Endothelial cell of umbilical vein (primary cell): Measurements from ENCODE around the gene KCNIP1. TPM values are rescaled to one million over a fixed set of nuclear protein-coding genes. Genes with fewer than 3 reads are reported as not detected.
"Not testable (repeated sequence)": the region's sequence is repeated elsewhere in the genome, so short reads cannot be mapped to it uniquely, and the experiment has no call there.

ENCODE experiments used
- BruUV-seq: library from RNA; stranded (reverse); fragments of 400-500 nt; replicated peaks from 2 replicates; lab custom pipeline; 2021; lab: Mats Ljungman, UMichigan
- CTCF ChIA-PET: fragments of 300-600, 350-600 bp; sonication (Branson Sonifier 250); formaldehyde crosslinking; loops from one replicate; lab custom pipeline; 2021; ENCODE audit warnings: antibody characterized with exemption, inconsistent platforms; lab: Charles Lee
- POLR2A ChIA-PET: fragments of 300-600, 350-600 bp; sonication (Branson Sonifier 250); formaldehyde crosslinking; loops from one replicate; lab custom pipeline; 2021; ENCODE audit warnings: antibody characterized with exemption, inconsistent platforms; lab: Charles Lee
- DNase-seq: peaks from one replicate; pipeline ENCODE4 v3.0.0-alpha.2; 2011; ENCODE audit warnings: low read depth, low spot score
- FAIRE-seq: peaks from 2 replicates; lab custom pipeline; 2011; peaks lifted over from hg19 to GRCh38; lab: Jason Lieb, UNC
- H2AFZ ChIP-seq: 2 replicates; pipeline ENCODE4 v1.6.0; 2012; ENCODE audit warnings: low read depth, low read length, control low read depth, inconsistent platforms
- H3K27ac ChIP-seq: 2 replicates; pipeline ENCODE4 v1.5.1; 2011; ENCODE audit warnings: low read depth, mild to moderate bottlenecking, control low read depth, low read length, moderate library complexity; ENCODE audit not compliant: insufficient read depth
- H3K27me3 ChIP-seq, 2 experiments: 2 replicates each; pipeline versions ENCODE4 v1.6.0 to v1.6.1; 2011; ENCODE audit warnings: low read length in 2 of 2, mixed read lengths in 1 of 2; ENCODE audit not compliant: control insufficient read depth in 2 of 2, insufficient read depth in 2 of 2
- H3K36me3 ChIP-seq, 2 experiments: 2 replicates in 1 of 2; 3 replicates in 1 of 2; pipeline ENCODE4 v1.5.1; 2011; ENCODE audit warnings: low read length in 2 of 2, mild to moderate bottlenecking in 1 of 2, moderate library complexity in 1 of 2; ENCODE audit not compliant: control insufficient read depth in 2 of 2, insufficient read depth in 2 of 2; ENCODE audit errors: extremely low read depth in 1 of 2
- H3K4me1 ChIP-seq: 3 replicates; pipeline ENCODE4 v1.5.1; 2011; ENCODE audit warnings: mild to moderate bottlenecking, low read length; ENCODE audit not compliant: control insufficient read depth, insufficient read depth; ENCODE audit errors: extremely low read depth
- H3K4me2 ChIP-seq: 2 replicates; pipeline ENCODE4 v1.6.1; 2011; ENCODE audit warnings: low read length, control low read depth, mixed read lengths; ENCODE audit not compliant: insufficient read depth
- H3K4me3 ChIP-seq, 3 experiments: fragments of 200-600 bp in 1 of 3; sonication (generic), shearing (Covaris generic) in 1 of 3; replicated peaks in 1 of 3; 2 replicates each; pipeline ENCODE4 v1.5.1; 2011 to 2016; ENCODE audit warnings: control low read depth in 3 of 3, low read length in 3 of 3, mild to moderate bottlenecking in 2 of 3, inconsistent platforms in 1 of 3, low read depth in 1 of 3, moderate library complexity in 1 of 3; ENCODE audit not compliant: insufficient read depth in 1 of 3
- H3K79me2 ChIP-seq: 2 replicates; pipeline ENCODE4 v1.6.0; 2012; ENCODE audit warnings: low read length, inconsistent platforms; ENCODE audit not compliant: control insufficient read depth, insufficient read depth
- H3K9ac ChIP-seq: replicated peaks from 2 replicates; pipeline ENCODE3; 2011; ENCODE audit warnings: low read length, control low read depth; ENCODE audit not compliant: insufficient read depth; ENCODE audit errors: extremely low read depth
- H3K9me1 ChIP-seq: replicated peaks from 3 replicates; pipeline ENCODE4 v1.6.0; 2011; ENCODE audit warnings: mild to moderate bottlenecking, low read length; ENCODE audit not compliant: control insufficient read depth, insufficient read depth; ENCODE audit errors: extremely low read depth
- H3K9me3 ChIP-seq: replicated peaks from 2 replicates; pipeline ENCODE4 v1.5.1; 2012; ENCODE audit warnings: low read length, inconsistent platforms; ENCODE audit not compliant: control insufficient read depth, insufficient read depth
- H4K20me1 ChIP-seq: replicated peaks from 2 replicates; pipeline ENCODE3; 2011; ENCODE audit warnings: mild to moderate bottlenecking, low read length; ENCODE audit not compliant: control insufficient read depth, insufficient read depth; ENCODE audit errors: extremely low read depth
- CTCF ChIP-seq, 2 donors: IDR thresholded peaks; 1 replicate in 1 of 2; 2 replicates in 1 of 2; pipeline ENCODE4 v1.5.1; 2011; ENCODE audit warnings: low read length in 2 of 2, mild to moderate bottlenecking in 2 of 2, moderate library complexity in 2 of 2, control low read depth in 1 of 2, inconsistent platforms in 1 of 2, low read depth in 1 of 2; ENCODE audit not compliant: insufficient read depth in 1 of 2; ENCODE audit errors: extremely low read depth in 1 of 2
- EZH2 ChIP-seq: IDR thresholded peaks from 2 replicates; pipeline ENCODE4 v1.6.1; 2012; ENCODE audit warnings: borderline replicate concordance, low read depth, mild to moderate bottlenecking, moderate library complexity, low read length, inconsistent platforms; ENCODE audit not compliant: severe bottlenecking
- FOS ChIP-seq: IDR thresholded peaks from 2 replicates; pipeline ENCODE4 v1.6.1; 2011; ENCODE audit warnings: mild to moderate bottlenecking, low read length, moderate library complexity, borderline replicate concordance; ENCODE audit not compliant: insufficient read depth
- GATA2 ChIP-seq: IDR thresholded peaks from 2 replicates; pipeline ENCODE4 v1.7.0; 2011; ENCODE audit warnings: low read depth, mild to moderate bottlenecking, moderate library complexity, mixed read lengths, low read length; ENCODE audit not compliant: insufficient read length, insufficient read depth
- JUN ChIP-seq: IDR thresholded peaks from 2 replicates; pipeline ENCODE4 v1.6.1; 2011; ENCODE audit warnings: borderline replicate concordance, low read depth; ENCODE audit not compliant: insufficient read length, insufficient read depth
- MAX ChIP-seq: IDR thresholded peaks from 2 replicates; pipeline ENCODE4 v1.6.1; 2011; ENCODE audit not compliant: insufficient read depth, insufficient read length
- MYC ChIP-seq: IDR thresholded peaks from one replicate; pipeline ENCODE4 v1.6.1; 2011; ENCODE audit warnings: mild to moderate bottlenecking, low read depth, low read length
- POLR2A ChIP-seq: IDR thresholded peaks from 2 replicates; pipeline ENCODE4 v1.6.1; 2012; ENCODE audit warnings: low read depth, mild to moderate bottlenecking, control low read depth, low read length
- POLR2AphosphoS5 ChIP-seq: IDR thresholded peaks from 2 replicates; pipeline ENCODE4 v1.6.1; 2012; ENCODE audit warnings: low read depth, mild to moderate bottlenecking, control low read depth, low read length, moderate library complexity; ENCODE audit not compliant: insufficient read depth
- dilution Hi-C: fragments of 300-500 bp; cut with MboI; formaldehyde crosslinking; loops from one replicate; pipeline ENCODE4 v1.15.0; 2019; ENCODE audit warnings: low sequenced_read_pairs; ENCODE audit not compliant: extremely low pct_ligation_motif_present
- intact Hi-C: fragments of 100-400 bp; cut with micrococcal nuclease; formaldehyde crosslinking; loops from one replicate; pipeline ENCODE4 v1.10.0; 2022
- polyA plus RNA-seq, 4 experiments: library from polyadenylated mRNA; depleted of rRNA in 3 of 4; stranded (reverse) in 3 of 4; unstranded in 1 of 4; fragments of >200 nt; gene quantifications; 2 replicates each; pipeline versions ENCODE4 v1.2.1 to v1.2.3, GENCODE V29; 2011 to 2012; ENCODE audit warnings: missing spikeins in 1 of 4
- total RNA-seq: library from RNA; stranded (reverse); gene quantifications from 2 replicates; pipeline ENCODE4 v1.2.3, GENCODE V29; 2021

Gene KCNIP1
- total and polyA plus RNA-seq, 2 donors (not counting 3 experiments of a cell fraction or from before 2014, with no cell fraction given), result 0.15 TPM; not detected in 1

GRCh38 chr5:170761708-170762066 lies 257.9 kb downstream of the KCNIP1 start:
- TF ChIP-seq GATA2 (no peak), EZH2 (no peak), POLR2AphosphoS5 (no peak), MAX (no peak), MYC (no peak), POLR2A (no peak), CTCF (IDR thresholded peaks at IDR 0.05; ENCODE audit: extremely low read depth in 1 of 2, insufficient read depth in 1 of 2, low read depth in 1 of 2, low read length in 2 of 2) (no peak), JUN (no peak), FOS (no peak)
- intact Hi-C loops, result no loop called here
- Histone ChIP-seq H3K4me3 (no peak overlapping the region), H3K9me1 (no peaks in the 10 kb centered on the region), H3K27me3 (no peaks in the 10 kb centered on the region), H3K4me2 (no peak overlapping the region), H3K9me3 (no peaks in the 10 kb centered on the region), H4K20me1 (no peaks in the 10 kb centered on the region), H3K27ac (no peak overlapping the region), H3K4me1 (peaks cover 7% of the 10 kb centered on the region), H3K36me3 (no peaks in the 10 kb centered on the region), H2AFZ (no peak overlapping the region), H3K79me2 (no peaks in the 10 kb centered on the region), H3K9ac (no peak overlapping the region)
- BruUV-seq, result no TSS peak
- ChIA-PET POLR2A (no interaction called here), CTCF (no interaction called here)
- DNase-seq, result no peak
- FAIRE-seq, result no peak
- dilution Hi-C loops, result no loop called here

GRCh38 chr5:170762298-170762697 lies 258.5 kb downstream of the KCNIP1 start:
- H3K36me3 ChIP-seq, H3K9me3 ChIP-seq, CTCF ChIA-PET, intact Hi-C loops, H3K9me1 ChIP-seq, H3K4me1 ChIP-seq, H3K4me3 ChIP-seq, BruUV-seq, H3K27ac ChIP-seq, POLR2A ChIA-PET, H3K4me2 ChIP-seq, H4K20me1 ChIP-seq, dilution Hi-C loops, H3K79me2 ChIP-seq, H3K27me3 ChIP-seq, H3K9ac ChIP-seq, FAIRE-seq, H2AFZ ChIP-seq, DNase-seq: not testable (repeated sequence)

- DNase-seq, BruUV-seq, H3K9me1 ChIP-seq, H3K27ac ChIP-seq, H3K4me1 ChIP-seq, dilution Hi-C loops, FAIRE-seq, H2AFZ ChIP-seq, H3K4me3 ChIP-seq, H3K4me2 ChIP-seq, H3K27me3 ChIP-seq, H3K36me3 ChIP-seq, H3K9me3 ChIP-seq, H3K79me2 ChIP-seq, intact Hi-C loops, H4K20me1 ChIP-seq, CTCF ChIA-PET, H3K9ac ChIP-seq, POLR2A ChIA-PET: not testable (repeated sequence)
These were observed 262.0 kb downstream of the KCNIP1 start for GRCh38 chr5:170765868-170766267.
